T-helper 1 cell (primary cell): ENCODE results near the gene GATA2.

ENCODE experiments used
- DNase-seq, 5 donors: peaks; one replicate each; pipeline ENCODE4 v3.0.0-alpha.2; 2012 to 2020

The GATA2 gene

GRCh38 chr3:128472449-128473179 lies 20.4 kb downstream of the GATA2 start:
- no peak for DNase-seq

GRCh38 chr3:128471720-128472119 lies 21.3 kb downstream of the GATA2 start:
- no peak for DNase-seq

- no peak for DNase-seq
These were observed 21.9 kb downstream of the GATA2 start for GRCh38 chr3:128471110-128471509.

GRCh38 chr3:128470134-128470899 lies 22.7 kb downstream of the GATA2 start:
- DNase-seq, result no peak

GRCh38 chr3:128469556-128469955 lies 23.4 kb downstream of the GATA2 start:
- DNase-seq, result no peak

- DNase-seq, result no peak
These were observed 24.0 kb downstream of the GATA2 start for GRCh38 chr3:128468791-128469527.

- no peak for DNase-seq
These were observed 24.7 kb downstream of the GATA2 start for GRCh38 chr3:128468285-128468790.

GRCh38 chr3:128466840-128467541 lies 26.0 kb downstream of the GATA2 start, which contains the start of gene DNAJB8:
Gene DNAJB8 (minus strand): TSS chr3:128466890. CDS start chr3:128463245, 3,645 bp downstream.
- DNase-seq, result peak in 1 of 5 donors; percentile 46

- DNase-seq, result no peak
These were observed 28.3 kb downstream of the GATA2 start for GRCh38 chr3:128464702-128465101.

GRCh38 chr3:128464188-128464587 lies 28.8 kb downstream of the GATA2 start:
- no peak for DNase-seq

- DNase-seq, result no peak
These were observed 29.2 kb downstream of the GATA2 start for GRCh38 chr3:128463771-128464170.

GRCh38 chr3:128463354-128463753 lies 29.6 kb downstream of the GATA2 start:
- DNase-seq, result no peak

GRCh38 chr3:128462931-128463330 lies 30.1 kb downstream of the GATA2 start:
- no peak for DNase-seq

GRCh38 chr3:128462341-128462910 lies 30.6 kb downstream of the GATA2 start:
- DNase-seq, result no peak

- no peak for DNase-seq
These were observed 31.3 kb downstream of the GATA2 start for GRCh38 chr3:128461731-128462130.

GRCh38 chr3:128459461-128459820 lies 33.6 kb downstream of the GATA2 start:
- no peak for DNase-seq

- no peak for DNase-seq
These were observed 34.1 kb downstream of the GATA2 start for GRCh38 chr3:128458746-128459460.

- no peak for DNase-seq
These were observed 35.1 kb downstream of the GATA2 start for GRCh38 chr3:128457937-128458336.

GRCh38 chr3:128456776-128457715 lies 36.0 kb downstream of the GATA2 start:
- DNase-seq, result no peak
